HG02973 (cell line): Measurements from ENCODE around the gene RELN.

Source experiments
- ATAC-seq: cut with Tn5 transposase; IDR thresholded peaks from one replicate; pipeline ENCODE4 v1.9.1; 2021; ENCODE audit warnings: moderate library complexity; ENCODE audit not compliant: unreplicated experiment

The RELN gene

DNA sequence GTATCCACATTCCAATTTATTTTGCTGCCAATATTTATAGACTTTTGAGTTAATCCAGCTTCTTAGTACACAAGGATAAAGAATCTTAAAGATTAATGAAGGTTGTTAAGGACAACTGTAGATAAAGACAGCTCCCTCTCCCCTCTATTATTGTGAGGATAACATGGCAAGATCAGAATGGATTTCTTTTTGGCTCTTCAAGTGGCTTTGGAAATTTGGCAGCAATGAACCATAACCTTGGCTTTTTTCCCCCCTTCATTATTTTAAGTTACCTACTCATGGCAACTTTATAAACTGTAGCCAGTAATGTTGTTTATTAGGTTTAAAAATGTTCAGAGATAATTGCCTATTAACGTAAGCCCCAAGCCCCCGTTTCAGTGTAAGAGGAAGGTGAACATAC, 412.4 kb downstream of the RELN start:
- no peak for ATAC-seq

- no peak for ATAC-seq
These were observed 412.8 kb downstream of the RELN start for GRCh38 chr7:103576641-103577040.

DNA sequence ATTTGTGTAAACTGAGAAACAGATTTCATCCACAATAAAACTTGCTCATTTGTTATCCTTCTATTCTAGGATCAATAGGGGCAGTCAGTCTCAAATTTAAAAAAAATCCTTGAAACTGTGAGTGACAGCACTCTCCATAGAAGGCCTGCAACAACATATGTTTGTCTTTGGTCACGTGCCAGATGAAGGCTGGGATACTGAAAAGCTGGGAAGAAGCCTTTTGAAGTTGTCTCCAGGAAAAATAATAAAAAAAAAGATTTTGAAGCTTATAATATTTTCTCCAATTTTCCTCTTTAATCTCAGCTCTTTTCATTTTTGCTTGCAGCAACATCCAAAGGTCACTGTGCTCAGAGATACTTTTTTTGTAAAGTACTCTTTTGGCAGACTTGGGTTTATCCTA, 414.9 kb downstream of the RELN start:
- ATAC-seq: no peak

- ATAC-seq: no peak
These were observed 415.9 kb downstream of the RELN start for GRCh38 chr7:103573479-103574058.

DNA sequence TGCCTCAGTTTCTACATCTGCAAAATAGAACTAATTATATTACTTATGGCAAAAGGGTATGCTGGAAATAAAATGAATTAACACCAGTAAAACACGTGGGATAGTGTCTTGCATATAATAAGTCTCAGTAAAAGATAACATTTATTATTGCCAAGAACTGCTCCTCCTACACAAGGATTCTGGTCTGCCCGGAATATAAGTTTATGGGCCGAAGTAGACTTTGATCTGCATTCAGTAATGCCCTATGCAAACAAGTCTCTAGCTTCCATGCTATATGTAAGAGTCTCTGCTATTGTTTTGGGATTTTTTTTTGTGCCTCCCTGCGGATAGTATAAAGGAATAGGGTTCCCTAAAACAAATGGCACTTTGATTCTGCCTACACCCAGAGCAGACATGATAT, 417.9 kb downstream of the RELN start:
- ATAC-seq: no peak

- no peak for ATAC-seq
These were observed 419.7 kb downstream of the RELN start for GRCh38 chr7:103569621-103570305.

GRCh38 chr7:103564416-103564815, 425.0 kb downstream of the RELN start:
- ATAC-seq: no peak

DNA sequence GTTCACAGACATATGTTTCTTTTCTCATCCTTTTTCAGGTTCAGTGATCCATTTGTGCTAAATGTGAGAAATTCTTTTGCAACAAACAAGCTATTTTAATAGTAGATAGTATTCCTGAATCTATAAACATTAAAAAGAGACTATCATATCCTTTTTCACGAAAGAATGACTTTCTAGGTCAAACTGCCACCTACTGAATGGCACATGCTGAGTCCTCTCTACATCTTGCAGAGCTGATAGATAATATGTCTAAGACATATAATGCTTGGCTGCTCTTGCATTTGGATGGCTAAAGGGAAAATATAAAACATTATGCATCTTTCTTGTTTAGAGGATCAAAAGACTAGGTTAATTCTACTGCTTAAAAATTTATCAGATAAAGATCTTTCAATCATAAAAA, 429.3 kb downstream of the RELN start:
- no peak for ATAC-seq

DNA sequence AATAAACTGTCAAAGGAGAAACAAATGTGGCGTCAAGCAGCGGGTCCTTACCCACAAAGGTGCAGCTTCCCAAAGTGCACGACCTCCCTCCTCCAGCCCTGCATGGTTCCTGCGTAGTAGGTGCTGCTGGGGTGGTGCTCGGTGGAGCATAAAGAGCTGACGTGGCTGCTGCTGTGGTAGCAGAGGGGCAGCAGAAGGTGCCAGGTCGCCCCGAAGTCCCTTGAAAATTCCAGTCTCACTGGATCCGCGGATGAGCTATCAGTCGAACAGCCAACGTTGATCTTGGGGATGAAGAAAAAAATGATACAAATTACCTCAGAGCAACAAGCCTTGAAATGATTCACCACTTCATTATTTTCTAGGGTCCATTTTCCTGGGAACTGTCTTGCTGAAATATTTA, 438.4 kb downstream of the RELN start:
- no peak for ATAC-seq

- ATAC-seq: no peak
These were observed 439.7 kb downstream of the RELN start for GRCh38 chr7:103549786-103550185.

DNA sequence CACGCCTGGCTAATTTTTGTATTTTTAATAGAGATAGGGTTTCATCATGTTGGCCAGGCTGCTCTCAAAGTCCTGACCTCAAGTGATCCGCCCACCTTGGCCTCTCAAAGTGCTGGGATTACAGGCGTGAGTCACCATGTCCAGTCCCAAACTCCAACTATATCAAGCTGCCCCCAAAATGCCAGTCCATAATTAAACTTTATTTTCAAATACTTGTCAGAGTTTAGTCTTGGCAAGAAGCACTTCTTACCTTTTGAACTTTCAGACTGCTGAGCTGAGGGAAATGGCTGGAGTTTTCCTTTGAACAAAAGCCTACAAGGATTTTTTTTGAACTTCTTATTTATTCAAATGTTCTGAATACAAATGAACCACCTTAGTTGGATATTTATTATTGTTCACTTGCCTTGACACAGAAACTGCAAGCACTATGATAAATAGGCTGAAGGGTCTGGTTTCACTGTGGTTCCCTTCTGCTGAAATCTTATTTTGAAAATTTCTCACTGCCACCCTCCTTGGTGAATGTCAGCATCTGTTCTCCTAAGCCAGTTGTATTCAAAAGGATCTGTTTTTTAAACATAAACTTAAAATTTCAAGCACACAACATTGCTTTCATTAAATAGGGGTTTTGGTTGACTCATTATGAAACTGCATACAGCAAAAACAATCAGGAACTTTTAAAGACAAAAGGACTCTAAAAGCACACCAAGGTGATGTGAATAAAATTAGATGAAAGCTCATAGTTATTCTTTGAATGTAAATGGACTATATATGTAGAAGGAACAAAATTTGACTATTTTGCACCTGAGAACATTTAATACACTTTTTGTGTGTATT, 441.8 kb downstream of the RELN start:
- ATAC-seq: no peak

DNA sequence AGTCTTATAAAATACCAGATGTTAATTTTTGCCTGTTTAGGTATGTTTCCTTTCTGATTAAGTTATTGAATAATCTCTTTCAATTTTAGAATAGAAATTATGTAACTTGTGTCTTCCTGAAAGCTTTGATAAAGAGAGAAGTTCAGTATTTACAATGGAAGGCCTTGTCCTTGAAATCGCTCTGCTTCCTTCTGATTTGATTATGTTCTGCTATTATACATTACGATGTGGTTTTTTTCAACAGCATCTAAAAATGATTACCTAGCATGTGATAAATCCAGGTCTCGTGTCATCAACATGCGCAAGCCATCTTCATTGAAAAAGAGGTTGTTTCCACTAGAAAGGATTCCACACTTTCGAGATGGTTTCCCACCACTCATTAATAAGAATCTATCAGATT, 447.0 kb downstream of the RELN start:
- ATAC-seq: no peak

DNA sequence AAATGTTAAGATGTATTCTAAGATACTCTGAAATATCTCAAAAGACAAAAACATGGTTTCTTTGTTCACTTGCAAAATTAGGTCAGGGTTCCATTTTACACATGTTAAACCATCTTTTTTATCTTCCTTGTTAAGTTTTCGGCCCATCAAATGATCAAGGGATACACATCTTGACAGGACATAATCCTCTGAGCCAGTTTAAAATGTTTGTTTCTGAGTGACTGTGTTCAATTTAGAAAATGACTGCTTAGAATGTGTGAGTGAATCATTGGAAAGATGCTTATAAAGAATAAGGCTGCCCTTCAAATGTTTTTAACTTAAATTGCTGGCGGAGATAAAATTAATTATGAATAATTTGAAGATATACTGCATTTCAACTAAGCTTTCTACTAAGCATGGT, 447.5 kb downstream of the RELN start:
- no peak for ATAC-seq

- ATAC-seq: no peak
These were observed 448.4 kb downstream of the RELN start for GRCh38 chr7:103541026-103541425.

DNA sequence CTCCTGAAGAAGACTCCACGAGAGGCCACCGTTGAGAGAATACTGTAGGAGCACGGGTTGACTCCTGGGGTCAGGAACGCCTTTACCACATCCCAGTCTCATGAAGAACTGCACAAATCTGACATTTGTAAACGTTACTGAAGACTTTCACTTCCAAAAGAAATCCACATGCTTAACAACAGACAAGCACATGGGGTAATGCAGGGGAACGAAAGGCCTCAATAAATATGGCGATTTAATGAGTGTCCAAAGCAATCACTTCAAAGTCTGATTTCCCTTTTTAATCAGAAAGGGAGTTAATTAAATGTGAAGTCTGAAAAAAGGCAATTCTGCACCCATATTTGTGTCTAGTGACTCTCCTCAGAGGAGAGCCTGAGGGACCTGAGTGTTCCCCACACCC, 449.1 kb downstream of the RELN start:
- no peak for ATAC-seq

- no peak for ATAC-seq
These were observed 449.6 kb downstream of the RELN start for GRCh38 chr7:103539875-103540274.

GRCh38 chr7:103538964-103539709, 450.3 kb downstream of the RELN start:
- ATAC-seq: no peak

DNA sequence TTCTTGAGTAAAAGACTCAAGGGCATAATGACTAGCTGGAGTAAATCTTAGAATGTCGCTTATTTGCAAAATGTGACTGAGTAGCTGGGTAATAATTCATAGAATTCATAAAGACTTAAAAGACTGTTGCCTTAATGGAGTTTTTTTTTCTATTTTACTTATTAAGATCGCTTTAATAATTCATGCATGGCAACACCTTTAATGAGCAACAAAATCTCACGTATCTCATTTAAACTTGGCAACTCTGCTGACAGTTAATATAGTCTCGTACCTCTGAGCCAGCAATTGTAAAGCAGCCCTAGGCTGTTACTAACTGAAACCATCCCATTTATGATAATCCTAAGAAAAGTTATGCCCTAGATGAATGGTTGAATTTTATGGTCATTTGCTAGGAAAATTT, 455.7 kb downstream of the RELN start:
- no peak for ATAC-seq

DNA sequence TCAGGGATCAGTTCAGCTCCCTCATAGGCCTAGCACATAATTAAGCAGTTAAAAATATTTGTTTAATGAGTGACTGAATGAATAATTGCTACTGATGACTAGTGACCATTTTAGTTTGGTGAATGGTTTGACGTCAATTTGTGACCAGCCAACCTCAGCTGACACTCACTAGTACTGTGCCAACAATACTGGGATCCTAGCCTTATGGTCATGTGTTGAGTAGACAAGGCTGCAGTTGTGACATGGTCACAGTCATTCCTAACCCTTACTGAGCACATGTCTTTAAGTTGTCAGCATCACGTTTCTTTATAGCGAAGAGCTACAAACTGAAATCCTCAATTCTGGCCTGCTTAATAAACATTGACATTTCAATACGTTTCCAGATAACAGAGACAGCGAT, 456.5 kb downstream of the RELN start:
- no peak for ATAC-seq

- no peak for ATAC-seq
These were observed 461.3 kb downstream of the RELN start for GRCh38 chr7:103528152-103528551.

DNA sequence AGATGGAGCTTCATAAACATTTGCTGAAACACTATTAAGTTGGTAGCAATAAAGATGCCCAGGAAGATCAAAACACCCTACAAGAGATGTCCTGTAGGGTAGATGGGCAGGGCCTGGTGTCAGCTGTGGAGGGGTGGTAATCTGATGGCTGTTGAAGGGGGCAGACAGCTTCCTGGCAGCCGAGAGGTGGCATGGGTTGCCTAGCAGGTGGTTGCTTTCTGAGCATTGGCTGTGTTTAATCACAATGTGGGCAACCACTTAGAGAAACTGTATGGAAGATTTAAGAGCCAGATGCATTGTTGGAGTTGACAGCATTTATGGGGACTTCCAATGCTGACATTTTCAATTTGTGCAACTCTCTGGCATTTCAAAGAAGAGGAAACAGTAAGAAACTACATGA, 463.5 kb downstream of the RELN start:
- no peak for ATAC-seq
